ENCODE results near the gene RGS8. TPM values are rescaled to one million over a fixed set of nuclear protein-coding genes. Genes with fewer than 3 reads are reported as not detected.

Gene RGS8
- polyA plus RNA-seq, 3 donors: not detected

DNA sequence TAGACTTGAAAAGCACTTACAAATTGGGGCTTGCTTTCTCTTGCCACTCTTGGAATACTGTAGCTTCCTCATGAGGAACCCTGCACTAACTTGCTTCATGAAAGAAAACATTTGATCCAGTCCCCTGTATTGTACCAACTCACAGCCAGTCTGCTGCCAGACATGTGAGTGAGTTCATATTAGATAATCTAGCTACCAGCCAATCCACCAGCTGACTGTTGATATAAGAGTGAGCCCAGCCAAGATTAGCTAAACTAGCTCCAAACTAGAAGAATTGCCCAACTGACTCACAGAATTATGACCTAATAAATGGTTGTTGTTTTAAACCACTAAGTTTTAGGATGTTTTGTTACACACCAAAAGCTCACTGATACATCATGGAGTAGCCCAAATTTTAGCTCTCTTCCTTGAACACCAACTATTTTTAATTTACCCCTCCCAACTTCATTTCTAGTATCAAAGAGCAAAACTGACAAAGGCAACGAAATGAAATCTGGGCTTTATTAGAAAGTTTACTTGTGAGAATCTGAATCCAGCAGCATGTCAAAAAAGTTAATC, 6.6 kb upstream of the RGS8 start:
- Mint-ChIP-seq H3K36me3 (no peaks in the 10 kb centered on the region), H3K4me1 (no peaks in the 10 kb centered on the region), H3K27ac (peak overlapping the region in 1 of 7 donors; percentile 66), H3K4me3 (no peak overlapping the region), H3K27me3 (ENCODE audit: low read depth in 3 of 3) (peaks cover 0 to 6% (median 4%) of the 10 kb centered on the region in 3 donors), H3K9me3 (peaks cover 3 to 21% (median 8%) of the 10 kb centered on the region in 7 donors)
- H3K4me3 ChIP-seq (replicated peaks in 1 of 3; ENCODE audit: low read depth in 2 of 3, low read length in 3 of 3): no peak overlapping the region
- no peaks in the 10 kb centered on the region for H3K79me2 ChIP-seq (ENCODE audit: insufficient read depth, low read length)
- no peaks in the 10 kb centered on the region for H3K36me3 ChIP-seq (replicated peaks in 1 of 2; ENCODE audit: control insufficient read depth in 1 of 2, insufficient read depth in 2 of 2, low read length in 2 of 2)
- intact Hi-C loops (cut with micrococcal nuclease): no loop called here
- no peak overlapping the region for H3K9ac ChIP-seq (ENCODE audit: insufficient read depth, low read length, poor library complexity, severe bottlenecking)
- WGBS (ENCODE audit: insufficient coverage): no CpG with 5 or more reads among the region's 1 CpG
- no peak for DNase-seq
- peaks cover 2 to 5% of the 10 kb centered on the region in 2 donors for H3K27me3 ChIP-seq (ENCODE audit: control insufficient read depth in 2 of 2, insufficient read depth in 2 of 2, low read length in 2 of 2)
- H4K20me1 ChIP-seq (ENCODE audit: insufficient read depth, low read length): no peaks in the 10 kb centered on the region
- H3K27ac ChIP-seq (ENCODE audit: low read depth in 1 of 2, low read length in 2 of 2): no peak overlapping the region
- no peaks in the 10 kb centered on the region for H3K9me3 ChIP-seq (replicated peaks in 1 of 2; ENCODE audit: control insufficient read depth in 1 of 2, insufficient read depth in 1 of 2, low read length in 2 of 2)
- H2AFZ ChIP-seq (ENCODE audit: insufficient read depth, low read depth, low read length, poor library complexity, severe bottlenecking): no peak overlapping the region
- no peak overlapping the region for H3K4me2 ChIP-seq (replicated peaks; ENCODE audit: extremely low read depth, low read length, poor library complexity, severe bottlenecking)
- H3K4me1 ChIP-seq (ENCODE audit: control insufficient read depth in 1 of 2, insufficient read depth in 2 of 2, low read length in 2 of 2): no peaks in the 10 kb centered on the region
- TF ChIP-seq, protein P1, sequence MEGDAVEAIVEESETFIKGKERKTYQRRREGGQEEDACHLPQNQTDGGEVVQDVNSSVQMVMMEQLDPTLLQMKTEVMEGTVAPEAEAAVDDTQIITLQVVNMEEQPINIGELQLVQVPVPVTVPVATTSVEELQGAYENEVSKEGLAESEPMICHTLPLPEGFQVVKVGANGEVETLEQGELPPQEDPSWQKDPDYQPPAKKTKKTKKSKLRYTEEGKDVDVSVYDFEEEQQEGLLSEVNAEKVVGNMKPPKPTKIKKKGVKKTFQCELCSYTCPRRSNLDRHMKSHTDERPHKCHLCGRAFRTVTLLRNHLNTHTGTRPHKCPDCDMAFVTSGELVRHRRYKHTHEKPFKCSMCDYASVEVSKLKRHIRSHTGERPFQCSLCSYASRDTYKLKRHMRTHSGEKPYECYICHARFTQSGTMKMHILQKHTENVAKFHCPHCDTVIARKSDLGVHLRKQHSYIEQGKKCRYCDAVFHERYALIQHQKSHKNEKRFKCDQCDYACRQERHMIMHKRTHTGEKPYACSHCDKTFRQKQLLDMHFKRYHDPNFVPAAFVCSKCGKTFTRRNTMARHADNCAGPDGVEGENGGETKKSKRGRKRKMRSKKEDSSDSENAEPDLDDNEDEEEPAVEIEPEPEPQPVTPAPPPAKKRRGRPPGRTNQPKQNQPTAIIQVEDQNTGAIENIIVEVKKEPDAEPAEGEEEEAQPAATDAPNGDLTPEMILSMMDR (IDR thresholded peaks at IDR 0.05): no peak

DNA sequence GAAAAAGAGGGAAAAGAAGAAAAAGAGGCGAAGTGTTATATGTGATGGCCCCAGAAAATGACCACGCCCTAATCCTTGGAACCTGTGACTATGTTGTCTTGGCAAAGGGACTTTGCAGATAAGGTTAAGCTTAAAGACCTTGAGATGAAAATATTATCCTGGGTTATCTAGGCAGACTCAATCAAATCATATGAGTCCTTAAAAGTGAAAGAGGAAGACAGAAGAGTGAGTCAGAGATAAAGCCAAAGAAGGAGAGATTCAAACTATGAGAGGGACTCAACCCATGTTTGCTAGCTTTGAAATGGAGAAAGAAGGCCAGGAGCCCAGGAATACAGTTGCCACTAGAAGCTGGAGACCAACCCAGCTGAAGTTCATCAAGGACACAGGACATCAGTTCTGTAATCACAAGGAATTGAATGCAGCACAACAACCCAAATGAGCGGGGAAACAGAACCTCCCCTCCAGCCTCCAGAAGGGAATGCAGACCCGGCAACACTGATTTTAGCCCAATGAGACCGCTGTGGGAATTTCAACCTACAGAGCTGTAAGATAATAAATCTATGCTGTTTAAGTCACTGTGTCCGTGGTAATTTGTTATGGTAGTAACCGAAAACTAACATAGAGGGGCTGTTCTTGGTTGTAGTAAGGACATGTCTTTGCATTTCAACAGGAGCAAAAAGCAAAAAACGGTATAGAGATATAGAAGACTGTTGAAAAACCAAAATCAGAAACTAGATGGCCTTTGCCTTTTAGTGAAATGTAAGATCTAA, 4.2 kb upstream of the RGS8 start:
- no peak overlapping the region for H3K27ac Mint-ChIP-seq
- H4K20me1 ChIP-seq (ENCODE audit: insufficient read depth, low read length): no peaks in the 10 kb centered on the region
- no peak overlapping the region for H2AFZ ChIP-seq (ENCODE audit: insufficient read depth, low read depth, low read length, poor library complexity, severe bottlenecking)
- intact Hi-C loops (cut with micrococcal nuclease): no loop called here
- no peak overlapping the region for H3K4me3 ChIP-seq (replicated peaks in 1 of 3; ENCODE audit: low read depth in 2 of 3, low read length in 3 of 3)
- no peak overlapping the region for H3K4me2 ChIP-seq (replicated peaks; ENCODE audit: extremely low read depth, low read length, poor library complexity, severe bottlenecking)
- H3K36me3 ChIP-seq (replicated peaks in 1 of 2; ENCODE audit: control insufficient read depth in 1 of 2, insufficient read depth in 2 of 2, low read length in 2 of 2): no peaks in the 10 kb centered on the region
- H3K27ac ChIP-seq (ENCODE audit: low read depth in 1 of 2, low read length in 2 of 2): no peak overlapping the region
- no peaks in the 10 kb centered on the region for H3K36me3 Mint-ChIP-seq
- DNase-seq: no peak
- no peaks in the 10 kb centered on the region for H3K4me1 ChIP-seq (ENCODE audit: control insufficient read depth in 1 of 2, insufficient read depth in 2 of 2, low read length in 2 of 2)
- no peak overlapping the region for H3K9ac ChIP-seq (ENCODE audit: insufficient read depth, low read length, poor library complexity, severe bottlenecking)
- H3K79me2 ChIP-seq (ENCODE audit: insufficient read depth, low read length): no peaks in the 10 kb centered on the region
- no peak overlapping the region for H3K4me3 Mint-ChIP-seq
- H3K27me3 ChIP-seq (ENCODE audit: control insufficient read depth in 2 of 2, insufficient read depth in 2 of 2, low read length in 2 of 2): peaks cover 5 to 11% of the 10 kb centered on the region in 2 donors
- TF ChIP-seq, protein P1 (IDR thresholded peaks at IDR 0.05): no peak
- H3K27me3 Mint-ChIP-seq (ENCODE audit: low read depth in 3 of 3): peaks cover 0 to 9% (median 4%) of the 10 kb centered on the region in 3 donors
- no peaks in the 10 kb centered on the region for H3K9me3 ChIP-seq (replicated peaks in 1 of 2; ENCODE audit: control insufficient read depth in 1 of 2, insufficient read depth in 1 of 2, low read length in 2 of 2)
- peaks cover 3 to 21% (median 8%) of the 10 kb centered on the region in 7 donors for H3K9me3 Mint-ChIP-seq
- WGBS (ENCODE audit: insufficient coverage): 90% methylated on average over 4 of the region's 8 CpGs
- no peaks in the 10 kb centered on the region for H3K4me1 Mint-ChIP-seq
